SK-N-MC (cell line): Measurements from ENCODE around the gene EFNA2.
"Not testable (repeated sequence)": the region's sequence is repeated elsewhere in the genome, so short reads cannot be mapped to it uniquely, and the experiment has no call there.

Experiments used
- DNase-seq: peaks from one replicate; pipeline ENCODE4 v3.0.0-alpha.2; 2011; ENCODE audit warnings: low read depth, low spot score
- H3K27ac ChIP-seq: fragments of 200-600 bp; sonication (generic); 2 replicates; pipeline ENCODE4 v1.5.1; 2016; ENCODE audit warnings: mixed run types
- H3K36me3 ChIP-seq: fragments of 200-600 bp; sonication (generic); 2 replicates; pipeline ENCODE4 v1.6.1; 2017; ENCODE audit warnings: antibody characterized with exemption, low read length, mixed read lengths; ENCODE audit not compliant: insufficient read depth
- H3K4me3 ChIP-seq: fragments of 200-600 bp; sonication (generic); 2 replicates; pipeline ENCODE4 v1.5.1; 2016
- H3K9ac ChIP-seq: fragments of 200-600 bp; sonication (generic); 2 replicates; pipeline ENCODE4 v1.8.0; 2017; ENCODE audit warnings: mixed run types, mixed read lengths; ENCODE audit not compliant: insufficient read length
- H3K9me3 ChIP-seq: fragments of 200-600 bp; sonication (generic); 2 replicates; pipeline ENCODE4 v1.6.1; 2017; ENCODE audit warnings: low read depth, mild to moderate bottlenecking, antibody characterized with exemption, low read length, moderate library complexity, mixed read lengths
- EZH2 ChIP-seq: fragments of 200-600 bp; sonication (generic); IDR thresholded peaks from one replicate; pipeline ENCODE4 v1.6.1; 2017; ENCODE audit warnings: antibody characterized with exemption
- FOXP2 ChIP-seq: optimal IDR thresholded peaks from 2 replicates; pipeline ENCODE3; 2011; ENCODE audit warnings: mild to moderate bottlenecking, moderate library complexity; ENCODE audit not compliant: insufficient read depth; ENCODE audit errors: extremely low read length, control extremely low read depth
- POLR2AphosphoS5 ChIP-seq: IDR thresholded peaks from 2 replicates; pipeline ENCODE4 v1.6.1; 2012; ENCODE audit warnings: mild to moderate bottlenecking, low read depth, low read length, borderline replicate concordance

EFNA2 gene

GRCh38 chr19:1241417-1242095, 44.1 kb upstream of the EFNA2 start, which contains the start of gene ATP5F1D:
ATP5F1D (plus strand) TSS chr19:1241751; CDS start chr19:1241851, 100 bp downstream.
- Histone ChIP-seq H3K9ac (peak within 1 kb of the TSS; percentile 94), H3K4me3 (peak within 1 kb of the TSS; percentile 81), H3K36me3 (no peaks in the 10 kb centered on the region), H3K9me3 (no peaks in the 10 kb centered on the region), H3K27ac (0 out of 2 replicates have a peak within 1 kb of the TSS, but pooled peaks have one; percentile 29)
- no peak for DNase-seq
- TF ChIP-seq POLR2AphosphoS5, result peak; percentile 55; the same call in 1 of the 2 replicates
- no peak for TF ChIP-seq FOXP2

- Histone ChIP-seq H3K9ac (no peak overlapping the region), H3K4me3 (no peak overlapping the region), H3K36me3 (no peaks in the 10 kb centered on the region), H3K27ac (0 out of 2 replicates have a peak overlapping the region, but pooled peaks have one; percentile 11), H3K9me3 (no peaks in the 10 kb centered on the region)
- no peak for DNase-seq
- peak; percentile 22; the same call in 1 of the 2 replicates for TF ChIP-seq POLR2AphosphoS5
- TF ChIP-seq FOXP2, result no peak
- no peak for TF ChIP-seq EZH2
Measured at GRCh38 chr19:1243768-1244692, 41.6 kb upstream of the EFNA2 start.

DNA sequence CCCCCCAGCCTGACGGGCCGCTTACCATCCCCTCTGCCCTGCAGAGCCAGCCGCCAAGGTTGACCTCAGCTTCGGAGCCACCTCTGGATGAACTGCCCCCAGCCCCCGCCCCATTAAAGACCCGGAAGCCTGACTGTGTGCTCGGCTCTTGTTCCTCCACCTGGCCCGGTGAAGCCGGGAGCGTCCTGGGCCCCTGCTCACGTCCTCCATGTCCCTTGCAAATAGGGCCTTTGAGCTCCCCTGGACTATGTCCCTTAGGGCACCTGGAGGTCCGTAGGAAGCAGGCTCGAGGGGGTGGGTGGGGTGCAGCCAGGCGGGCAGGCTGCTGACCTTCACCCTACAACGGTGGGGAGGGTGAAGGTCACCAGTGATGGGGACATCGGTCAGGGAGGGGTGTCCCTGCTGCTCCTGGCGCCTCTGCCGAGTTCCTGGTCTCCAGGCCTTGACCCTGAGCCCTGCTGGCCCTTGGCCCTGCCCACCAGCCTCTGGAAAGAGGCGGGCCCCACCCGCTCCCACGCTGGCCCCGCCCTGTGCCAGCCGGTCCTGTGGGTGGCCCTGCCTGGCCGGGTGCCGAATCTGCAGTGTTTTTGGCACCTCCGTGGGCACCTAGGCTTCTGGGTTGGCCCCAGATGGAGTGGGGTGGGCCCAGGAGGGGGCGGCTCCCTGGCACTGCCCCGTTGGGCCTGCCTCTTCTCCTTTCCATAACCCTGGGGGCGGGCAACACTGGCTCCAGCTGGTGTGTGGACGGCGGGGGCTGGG, 40.8 kb upstream of the EFNA2 start:
- no peaks in the 10 kb centered on the region for H3K36me3 ChIP-seq
- H3K4me3 ChIP-seq, result no peak overlapping the region
- H3K9me3 ChIP-seq, result no peaks in the 10 kb centered on the region
- DNase-seq, result no peak
- H3K9ac ChIP-seq, result no peak overlapping the region
- H3K27ac ChIP-seq, result 0 out of 2 replicates have a peak overlapping the region, but pooled peaks have one; percentile 4
- TF ChIP-seq EZH2 (no peak), FOXP2 (no peak), POLR2AphosphoS5 (0 out of 2 replicates have a peak, but pooled peaks have one; percentile 1)

- TF ChIP-seq EZH2, result no peak
- TF ChIP-seq FOXP2, result no peak
- TF ChIP-seq POLR2AphosphoS5, result no peak
- Histone ChIP-seq H3K27ac (peak overlapping the region; percentile 36; the same call in 1 of the 2 replicates), H3K36me3 (no peaks in the 10 kb centered on the region), H3K9me3 (no peaks in the 10 kb centered on the region), H3K4me3 (no peak overlapping the region), H3K9ac (no peak overlapping the region)
- no peak for DNase-seq
Measured at GRCh38 chr19:1245494-1246264, 40.0 kb upstream of the EFNA2 start.

DNA sequence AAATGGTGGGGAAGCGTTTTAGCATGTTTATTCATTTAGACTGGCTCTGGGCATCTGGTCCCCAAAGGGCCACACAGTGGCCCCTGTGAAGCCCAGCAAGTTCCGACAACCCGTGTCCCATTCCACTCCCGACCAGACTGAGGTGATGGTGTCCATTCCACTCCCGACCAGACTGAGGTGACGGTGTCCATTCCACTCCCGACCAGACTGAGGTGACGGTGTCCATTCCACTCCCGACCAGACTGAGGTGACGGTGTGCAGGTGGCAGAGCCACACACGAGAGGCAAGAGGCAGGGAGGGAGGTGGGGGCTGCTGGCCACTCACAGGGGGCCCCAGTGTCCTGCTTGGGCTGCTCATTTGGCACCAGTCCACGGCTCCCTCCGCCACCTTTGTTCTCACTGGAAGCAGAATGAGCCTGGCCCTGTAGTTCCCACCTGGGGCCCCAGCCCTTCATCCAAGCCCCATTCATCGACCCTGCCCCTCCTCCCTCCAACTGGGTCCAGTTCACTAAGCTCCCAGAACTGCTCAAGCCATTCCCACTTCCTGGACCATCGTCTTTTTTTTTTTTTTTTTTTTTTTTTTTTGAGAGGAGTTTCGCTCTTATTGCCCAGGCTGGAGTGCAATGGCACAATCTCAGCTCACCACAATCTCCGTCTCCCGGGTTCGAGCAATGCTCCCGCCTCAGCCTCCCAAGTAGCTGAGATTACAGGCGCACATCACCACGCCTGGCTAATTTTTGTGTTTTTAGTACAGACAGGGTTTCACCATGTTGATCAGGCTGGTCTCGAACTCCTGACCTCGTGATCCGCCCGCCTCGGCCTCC, 39.2 kb upstream of the EFNA2 start:
- not testable (repeated sequence) for H3K9ac ChIP-seq, H3K9me3 ChIP-seq, DNase-seq, H3K4me3 ChIP-seq, H3K36me3 ChIP-seq
- peak overlapping the region; percentile 36; the same call in 1 of the 2 replicates for H3K27ac ChIP-seq

- no peak overlapping the region for H3K9ac ChIP-seq
- no peak for DNase-seq
- no peak overlapping the region for H3K4me3 ChIP-seq
- H3K36me3 ChIP-seq, result peaks cover 15% of the 10 kb centered on the region
- H3K9me3 ChIP-seq, result no peaks in the 10 kb centered on the region
- H3K27ac ChIP-seq, result no peak overlapping the region
- TF ChIP-seq FOXP2 (no peak), EZH2 (no peak), POLR2AphosphoS5 (no peak)
Measured at GRCh38 chr19:1247748-1248138, 37.9 kb upstream of the EFNA2 start.

DNA sequence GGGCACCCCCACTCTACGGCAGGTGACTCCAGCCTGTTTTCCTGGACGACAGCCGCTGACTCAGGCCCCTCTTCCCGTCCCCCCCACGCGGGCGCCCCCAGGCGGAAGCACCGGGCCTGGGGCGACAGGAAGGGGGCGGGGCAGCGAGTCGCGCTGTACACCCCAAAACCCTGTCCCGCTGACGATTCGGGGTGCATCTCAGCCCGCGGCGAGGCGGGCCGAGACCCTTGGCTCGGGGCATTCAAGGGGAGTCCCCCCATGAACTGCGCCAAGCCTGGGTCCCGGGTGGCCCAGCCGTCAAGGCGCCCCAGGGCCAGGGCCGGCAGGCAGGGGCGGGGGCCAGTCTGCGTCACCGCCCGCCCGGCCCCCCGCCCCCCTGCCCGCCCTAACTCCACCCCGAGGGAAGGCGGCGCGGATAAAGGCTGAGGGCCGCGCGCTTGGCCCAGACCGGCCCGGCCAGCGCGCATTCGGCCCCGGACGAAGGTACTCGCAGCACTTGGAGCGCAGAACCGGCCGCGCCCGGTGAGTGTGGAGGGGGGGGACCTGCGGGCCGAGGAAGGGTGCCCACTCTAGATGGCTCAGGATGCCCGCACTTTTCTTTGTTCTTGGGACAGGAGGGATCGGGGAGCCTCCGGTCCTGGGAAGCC, 37.4 kb upstream of the EFNA2 start, which contains the start of gene MIDN:
Gene MIDN, plus strand, starts transcription at position 445 of the 647 bp plus-strand sequence. CDS start 1,714 bp downstream, outside the sequence.
- DNase-seq, result no peak
- Histone ChIP-seq H3K9me3 (no peaks in the 10 kb centered on the region), H3K36me3 (peaks cover 16% of the 10 kb centered on the region), H3K4me3 (peak within 1 kb of the TSS; percentile 92), H3K27ac (peak within 1 kb of the TSS; percentile 95), H3K9ac (peak within 1 kb of the TSS; percentile 87)
- no peak for TF ChIP-seq EZH2
- TF ChIP-seq POLR2AphosphoS5, result peak; percentile 94
- TF ChIP-seq FOXP2, result no peak
